Naive thymus-derived CD8-positive, alpha-beta T cell (primary cell): ENCODE results near the gene CELF5. TPM values are rescaled to one million over a fixed set of nuclear protein-coding genes. Genes with fewer than 3 reads are reported as not detected.
A peak's percentile ranks its signal among the peaks of the same experiment; 100 is the strongest.

ENCODE experiments used
- ATAC-seq, 2 donors: fragments of 150-1000 bp; cut with Tn5 transposase in 1 of 2; sonication (Bioruptor Pico), chemical (Tn5 transposase) in 1 of 2; 1 replicate in 1 of 2; 2 replicates in 1 of 2; pipeline ENCODE4 v1.10.0; 2021; ENCODE audit warnings: mild to moderate bottlenecking in 2 of 2, moderate library complexity in 2 of 2
- POLR2A ChIA-PET: fragments of 350-600 bp; sonication (Branson Sonifier 250); formaldehyde crosslinking; loops from one replicate; lab custom pipeline; 2021; ENCODE audit warnings: antibody characterized with exemption; lab: Charles Lee
- DNase-seq, 10 donors: peaks; one replicate each; pipeline versions ENCODE4 v3.0.0 to v3.0.0-alpha.2; 2020 to 2022
- H3K27ac Mint-ChIP-seq, 10 donors: one replicate each; pipeline ENCODE4 v1.8.0; 2020 to 2022; ENCODE audit warnings: mild to moderate bottlenecking in 10 of 10, mixed read lengths in 10 of 10, moderate library complexity in 4 of 10, inconsistent platforms in 1 of 10
- H3K27me3 Mint-ChIP-seq, 5 donors: one replicate each; pipeline ENCODE4 v1.8.0; 2021 to 2022; ENCODE audit warnings: mixed read lengths in 5 of 5
- H3K36me3 Mint-ChIP-seq, 3 donors: one replicate each; pipeline ENCODE4 v1.8.0; 2020 to 2022; ENCODE audit warnings: mixed read lengths in 3 of 3, mild to moderate bottlenecking in 2 of 3, inconsistent platforms in 1 of 3
- H3K4me1 Mint-ChIP-seq, 4 donors: one replicate each; pipeline ENCODE4 v1.8.0; 2021 to 2022; ENCODE audit warnings: mixed read lengths in 4 of 4
- H3K4me3 Mint-ChIP-seq, 10 donors: one replicate each; pipeline ENCODE4 v1.8.0; 2020 to 2022; ENCODE audit warnings: mild to moderate bottlenecking in 10 of 10, mixed read lengths in 10 of 10, moderate library complexity in 6 of 10, inconsistent platforms in 1 of 10
- H3K9me3 Mint-ChIP-seq, 9 donors: one replicate each; pipeline ENCODE4 v1.8.0; 2020 to 2022; ENCODE audit warnings: mixed read lengths in 9 of 9, mild to moderate bottlenecking in 3 of 9, inconsistent platforms in 1 of 9, moderate library complexity in 1 of 9
- polyA plus RNA-seq, 3 donors: library from polyadenylated mRNA; unstranded; fragments of 300-500 nt; fragmentation: Illumina TruSeq; gene quantifications; one replicate each; pipeline ENCODE4 v1.2.3, GENCODE V29; 2021
- total RNA-seq, 8 experiments: library from RNA in 2 of 8; stranded (reverse) in 2 of 8; gene quantifications; one replicate each; pipeline ENCODE4 v1.2.3 and lab custom pipeline; 2021 to 2026

The CELF5 gene
- total and polyA plus RNA-seq, 5 experiments from 2014 or later: 0.23 to 0.41 TPM; not detected in 3

- peak overlapping the region; percentile 45 to 94 (median 86) for H3K27ac Mint-ChIP-seq
- no peak for DNase-seq
- peaks cover 0 to 2% (median 0%) of the 10 kb centered on the region in 9 donors for H3K9me3 Mint-ChIP-seq
- peaks cover 9 to 22% (median 19%) of the 10 kb centered on the region in 5 donors for H3K27me3 Mint-ChIP-seq
- no peak for ATAC-seq
- H3K4me3 Mint-ChIP-seq: peak overlapping the region; percentile 81 to 94 (median 87)
- H3K4me1 Mint-ChIP-seq: peaks cover 9 to 24% (median 15%) of the 10 kb centered on the region in 4 donors
- POLR2A ChIA-PET: interaction anchor here (1.4 to 2.2 kb wide), 2 partner anchors 88 to 711 kb away, joined by 3 to 7 read pairs; partner anchors contain the start of genes EEF2 and NCLN
- H3K36me3 Mint-ChIP-seq: no peaks in the 10 kb centered on the region
Measured at GRCh38 chr19:3274245-3274941, 49.9 kb downstream of the CELF5 start.

- POLR2A ChIA-PET: interaction anchor here (1.0 to 2.2 kb wide), 5 partner anchors 10 to 1068 kb away, joined by 3 to 10 read pairs (median 3); partner anchors contain the start of genes EEF2, NCLN and S1PR4
- DNase-seq (peak in 6 of 10 donors; percentile 20 to 34 (median 28)), ATAC-seq (peak; percentile 40 to 43)
- H3K4me1 Mint-ChIP-seq: peaks cover 9 to 24% (median 13%) of the 10 kb centered on the region in 4 donors
- H3K36me3 Mint-ChIP-seq: no peaks in the 10 kb centered on the region
- H3K27ac Mint-ChIP-seq: peak overlapping the region; percentile 45 to 94 (median 88)
- H3K27me3 Mint-ChIP-seq: peaks cover 3 to 15% (median 12%) of the 10 kb centered on the region in 5 donors
- peak overlapping the region; percentile 81 to 94 (median 87) for H3K4me3 Mint-ChIP-seq
- peaks cover 0 to 2% (median 0%) of the 10 kb centered on the region in 9 donors for H3K9me3 Mint-ChIP-seq
Measured at GRCh38 chr19:3274942-3275582, 50.6 kb downstream of the CELF5 start.

- Mint-ChIP-seq H3K27ac (peak overlapping the region; percentile 45 to 94 (median 88)), H3K4me1 (peaks cover 9 to 24% (median 12%) of the 10 kb centered on the region in 4 donors), H3K36me3 (no peaks in the 10 kb centered on the region), H3K27me3 (peaks cover 2 to 13% (median 9%) of the 10 kb centered on the region in 5 donors), H3K9me3 (peaks cover 0 to 2% (median 0%) of the 10 kb centered on the region in 9 donors), H3K4me3 (peak overlapping the region; percentile 81 to 94 (median 87))
- DNase-seq: peak; percentile 87 to 99 (median 95)
- POLR2A ChIA-PET: interaction anchor here (0.5 to 2.2 kb wide), 10 partner anchors 9 to 1067 kb away, joined by 3 to 10 read pairs (median 4); partner anchors contain the start of genes EEF2, NCLN and S1PR4
- ATAC-seq: peak; percentile 84 to 86
Measured at GRCh38 chr19:3275583-3276340, 51.3 kb downstream of the CELF5 start.

- Mint-ChIP-seq H3K27me3 (peaks cover 1 to 10% (median 4%) of the 10 kb centered on the region in 5 donors), H3K27ac (peak overlapping the region in 6 of 10 donors; percentile 8 to 87 (median 54)), H3K36me3 (no peaks in the 10 kb centered on the region), H3K4me3 (peak overlapping the region; percentile 28 to 94 (median 72)), H3K4me1 (peaks cover 9 to 24% (median 12%) of the 10 kb centered on the region in 4 donors), H3K9me3 (peaks cover 0 to 2% (median 0%) of the 10 kb centered on the region in 9 donors)
- peak in 6 of 10 donors; percentile 15 to 64 (median 58) for DNase-seq
- POLR2A ChIA-PET: interaction anchor here (0.5 to 2.2 kb wide), 9 partner anchors 8 to 1067 kb away, joined by 3 to 10 read pairs (median 4); partner anchors contain the start of genes NCLN and S1PR4
- peak; percentile 41 to 46 for ATAC-seq
Measured at GRCh38 chr19:3276341-3276799, 51.9 kb downstream of the CELF5 start.

- H3K9me3 Mint-ChIP-seq: no peaks in the 10 kb centered on the region
- H3K27ac Mint-ChIP-seq: peak overlapping the region in 5 of 10 donors; percentile 0 to 81 (median 46)
- H3K36me3 Mint-ChIP-seq: no peaks in the 10 kb centered on the region
- H3K4me3 Mint-ChIP-seq: peak overlapping the region in 2 of 10 donors; percentile 6 to 20
- H3K27me3 Mint-ChIP-seq: peaks cover 0 to 4% (median 0%) of the 10 kb centered on the region in 5 donors
- POLR2A ChIA-PET: no interaction called here
- peaks cover 9 to 24% (median 12%) of the 10 kb centered on the region in 4 donors for H3K4me1 Mint-ChIP-seq
- ATAC-seq: no peak
- no peak for DNase-seq
Measured at GRCh38 chr19:3277649-3278048, 53.2 kb downstream of the CELF5 start.

GRCh38 chr19:3278294-3278693 is 53.8 kb downstream of the CELF5 start:
- Mint-ChIP-seq H3K4me3 (no peak overlapping the region), H3K27ac (peak overlapping the region in 2 of 10 donors; percentile 15 to 24), H3K27me3 (peaks cover 0 to 4% (median 0%) of the 10 kb centered on the region in 5 donors), H3K4me1 (peaks cover 9 to 24% (median 12%) of the 10 kb centered on the region in 4 donors), H3K9me3 (no peaks in the 10 kb centered on the region), H3K36me3 (no peaks in the 10 kb centered on the region)
- ATAC-seq (no peak), DNase-seq (no peak)
- POLR2A ChIA-PET: no interaction called here

GRCh38 chr19:3278749-3279148 is 54.3 kb downstream of the CELF5 start:
- Mint-ChIP-seq H3K27ac (peak overlapping the region in 1 of 10 donors; percentile 15), H3K27me3 (peaks cover 0 to 4% (median 0%) of the 10 kb centered on the region in 5 donors), H3K4me3 (no peak overlapping the region), H3K9me3 (no peaks in the 10 kb centered on the region), H3K36me3 (no peaks in the 10 kb centered on the region), H3K4me1 (peaks cover 7 to 24% (median 12%) of the 10 kb centered on the region in 4 donors)
- no peak for DNase-seq
- no peak for ATAC-seq
- POLR2A ChIA-PET: no interaction called here

GRCh38 chr19:3279306-3279705 is 54.8 kb downstream of the CELF5 start:
- H3K4me1 Mint-ChIP-seq: peaks cover 5 to 27% (median 16%) of the 10 kb centered on the region in 4 donors
- H3K4me3 Mint-ChIP-seq: no peak overlapping the region
- peaks cover 0 to 8% (median 0%) of the 10 kb centered on the region in 5 donors for H3K27me3 Mint-ChIP-seq
- ATAC-seq (no peak), DNase-seq (no peak)
- peak overlapping the region in 1 of 10 donors; percentile 40 for H3K27ac Mint-ChIP-seq
- POLR2A ChIA-PET: no interaction called here
- H3K9me3 Mint-ChIP-seq: no peaks in the 10 kb centered on the region
- no peaks in the 10 kb centered on the region for H3K36me3 Mint-ChIP-seq

- H3K9me3 Mint-ChIP-seq: peaks cover 0 to 2% (median 0%) of the 10 kb centered on the region in 9 donors
- no peak overlapping the region for H3K4me3 Mint-ChIP-seq
- DNase-seq (no peak), ATAC-seq (no peak)
- peaks cover 3 to 22% (median 13%) of the 10 kb centered on the region in 4 donors for H3K4me1 Mint-ChIP-seq
- no peaks in the 10 kb centered on the region for H3K36me3 Mint-ChIP-seq
- POLR2A ChIA-PET: no interaction called here
- peak overlapping the region in 1 of 10 donors; percentile 77 for H3K27ac Mint-ChIP-seq
- H3K27me3 Mint-ChIP-seq: peaks cover 0 to 9% (median 0%) of the 10 kb centered on the region in 5 donors
Measured at GRCh38 chr19:3281026-3281425, 56.6 kb downstream of the CELF5 start.

GRCh38 chr19:3282155-3282554 is 57.7 kb downstream of the CELF5 start:
- Mint-ChIP-seq H3K9me3 (peaks cover 0 to 2% (median 0%) of the 10 kb centered on the region in 9 donors), H3K4me3 (no peak overlapping the region), H3K4me1 (peaks cover 3 to 16% (median 12%) of the 10 kb centered on the region in 4 donors), H3K27ac (no peak overlapping the region), H3K36me3 (no peaks in the 10 kb centered on the region), H3K27me3 (peaks cover 0 to 13% (median 0%) of the 10 kb centered on the region in 5 donors)
- ATAC-seq (no peak), DNase-seq (no peak)
- POLR2A ChIA-PET: no interaction called here

- H3K4me3 Mint-ChIP-seq: no peak overlapping the region
- H3K4me1 Mint-ChIP-seq: peaks cover 3 to 16% (median 12%) of the 10 kb centered on the region in 4 donors
- H3K9me3 Mint-ChIP-seq: peaks cover 0 to 2% (median 0%) of the 10 kb centered on the region in 9 donors
Measured at GRCh38 chr19:3282564-3282963, 58.1 kb downstream of the CELF5 start.

More at GRCh38 chr19:3282564-3282963, 58.1 kb downstream of the CELF5 start:
- Mint-ChIP-seq H3K27me3 (peaks cover 0 to 13% (median 0%) of the 10 kb centered on the region in 5 donors), H3K36me3 (no peaks in the 10 kb centered on the region), H3K27ac (no peak overlapping the region)
- POLR2A ChIA-PET: no interaction called here
- ATAC-seq (no peak), DNase-seq (no peak)
